Pancreas (tissue), 10 donors: ENCODE data around the gene WDTC1. TPM values are rescaled to one million over a fixed set of nuclear protein-coding genes. Genes with fewer than 3 reads are reported as not detected.

Experiments used
- ATAC-seq, 4 donors: fragments of 200-7000 bp; cut with Tn5 transposase; one replicate each; pipeline versions ENCODE4 v1.8.0 to v1.9.1; 2020; ENCODE audit warnings: mild to moderate bottlenecking in 4 of 4, moderate library complexity in 4 of 4
- DNase-seq, 6 donors: peaks; one replicate each; pipeline ENCODE4 v3.0.0-alpha.2; 2020
- FAIRE-seq: peaks from 2 replicates; lab custom pipeline; 2012; peaks lifted over from hg19 to GRCh38; lab: Jason Lieb, UNC
- H3K27ac ChIP-seq, 4 donors: fragments of 200-600 bp; sonication (generic); 1 replicate in 3 of 4; 2 replicates in 1 of 4; pipeline versions ENCODE4 v1.5.0 to v1.8.0; 2020
- H3K27me3 ChIP-seq, 4 donors: fragments of 200-600 bp; one replicate each; pipeline ENCODE4 v1.8.0; 2021
- H3K36me3 ChIP-seq, 3 donors: fragments of 200-600 bp; sonication (generic) in 1 of 3; one replicate each; pipeline versions ENCODE4 v1.5.0 to v1.8.0; 2020 to 2021
- H3K4me1 ChIP-seq, 3 donors: fragments of 200-600 bp; one replicate each; pipeline ENCODE4 v1.8.0; 2021
- H3K4me3 ChIP-seq, 4 donors: fragments of 200-600 bp; sonication (generic) in 2 of 4; one replicate each; pipeline versions ENCODE4 v1.5.0 to v1.8.0; 2020 to 2021
- H3K9me3 ChIP-seq, 4 donors: fragments of 200-600 bp; one replicate each; pipeline ENCODE4 v1.8.0; 2021
- CTCF ChIP-seq, 4 donors: fragments of 200-600 bp; sonication (generic) in 3 of 4; IDR thresholded peaks; one replicate each; pipeline versions ENCODE4 v1.5.0 to v1.8.0; 2021; ENCODE audit warnings: antibody characterized with exemption in 4 of 4
- WGBS, 2 donors: extraction: QIAGEN DNeasy Blood & Tissue Kit; methylation state at CpG; one replicate each; pipeline ENCODE4 v1.1.7; 2013; 5-methylcytosine and 5-hydroxymethylcytosine counted together
- intact Hi-C, 3 donors: fragments of 100-400 bp; cut with DNase I; formaldehyde crosslinking; loops; one replicate each; pipeline versions ENCODE4 v1.11.1 to v1.14.2; 2022
- polyA plus RNA-seq, 2 donors: library from polyadenylated mRNA; stranded (reverse); fragments of 200-250 nt; gene quantifications; one replicate each; pipeline ENCODE4 v1.2.3, GENCODE V29; 2013
- total RNA-seq, 6 donors: library from RNA; stranded (reverse); fragmentation: NEBNext Ultra II Directional in 4 of 6; extraction: Animal tissue kit (Norgen Biotek cat#: 25700) in 4 of 6; gene quantifications; one replicate each; pipeline versions ENCODE4 v1.2.1 to v1.2.4, GENCODE V29; 2021 to 2023
- donor health status: healthy with polysubstance abuse.
- donor health status: DM: no; HTN: no; CAD: no; lungs with moderate emphysema.
- donor health status: DM: no; HTN: no; CAD: no.
- donor health status: control.
- donor health status: control.
- donor health status: Bipolar disorder and iron deficiency.
- donor health status: DM: yes; HTN: yes; CAD: no.
- donor health status: DM: no; HTN: no; CAD: no.
- donor health status: DM: no; HTN: no; CAD: no.
- donor health status: DM: yes; HTN: yes; CAD: no.

WDTC1 gene
- total and polyA plus RNA-seq, 8 donors: 12.2 to 33.2 (median 18.2) TPM

- DNase-seq: no peak
- TF ChIP-seq CTCF (IDR thresholded peaks at IDR 0.05): no peak
- H3K36me3 ChIP-seq: peaks cover 0 to 8% (median 0%) of the 10 kb centered on the region in 3 donors
- no peaks in the 10 kb centered on the region for H3K9me3 ChIP-seq
- no peak overlapping the region for H3K4me3 ChIP-seq
- no peak for FAIRE-seq
- no peak for ATAC-seq
- H3K27ac ChIP-seq: no peak overlapping the region
- H3K4me1 ChIP-seq: no peaks in the 10 kb centered on the region
- no peaks in the 10 kb centered on the region for H3K27me3 ChIP-seq
- intact Hi-C loops: loop anchor here in 1 of 3 donors (10.0 kb wide), 1 partner anchor 91 kb away; the partner anchor contains the start of gene GPR3
- WGBS, 2 donors: 91 to 94% methylated on average over 15 of the region's 15 CpGs
Observed at GRCh38 chr1:27303509-27303908, 69.1 kb downstream of the WDTC1 start.

- no peak for ATAC-seq
- no peaks in the 10 kb centered on the region for H3K27me3 ChIP-seq
- H3K36me3 ChIP-seq: no peaks in the 10 kb centered on the region
- 87 to 93% methylated on average over 11 of the region's 11 CpGs for WGBS, 2 donors
- intact Hi-C loops: loop anchor here in 1 of 3 donors (10.0 kb wide), 1 partner anchor 89 kb away; the partner anchor contains the start of gene GPR3
- no peaks in the 10 kb centered on the region for H3K4me1 ChIP-seq
- no peak overlapping the region for H3K27ac ChIP-seq
- H3K4me3 ChIP-seq: no peak overlapping the region
- DNase-seq: no peak
- FAIRE-seq: no peak
- no peaks in the 10 kb centered on the region for H3K9me3 ChIP-seq
- no peak for TF ChIP-seq CTCF (IDR thresholded peaks at IDR 0.05)
Observed at GRCh38 chr1:27306071-27306470, 71.6 kb downstream of the WDTC1 start.

- 87 to 89% methylated on average over 11 of the region's 11 CpGs for WGBS, 2 donors
- H3K4me3 ChIP-seq: no peak overlapping the region
- no peak overlapping the region for H3K27ac ChIP-seq
- intact Hi-C loops: loop anchor here in 1 of 3 donors (10.0 kb wide), 1 partner anchor 88 kb away; the partner anchor contains the start of gene GPR3
- H3K9me3 ChIP-seq: no peaks in the 10 kb centered on the region
- no peak for TF ChIP-seq CTCF (IDR thresholded peaks at IDR 0.05)
- H3K27me3 ChIP-seq: no peaks in the 10 kb centered on the region
- FAIRE-seq (no peak), DNase-seq (no peak), ATAC-seq (no peak)
- H3K4me1 ChIP-seq: no peaks in the 10 kb centered on the region
- H3K36me3 ChIP-seq: no peaks in the 10 kb centered on the region
Observed at GRCh38 chr1:27306892-27307761, 72.7 kb downstream of the WDTC1 start.

- H3K36me3 ChIP-seq: no peaks in the 10 kb centered on the region
- 92 to 93% methylated on average over 6 of the region's 6 CpGs for WGBS, 2 donors
- no peaks in the 10 kb centered on the region for H3K4me1 ChIP-seq
- no peak for FAIRE-seq
- no peaks in the 10 kb centered on the region for H3K27me3 ChIP-seq
- ATAC-seq: no peak
- TF ChIP-seq CTCF (IDR thresholded peaks at IDR 0.05): no peak
- H3K9me3 ChIP-seq: no peaks in the 10 kb centered on the region
- no peak overlapping the region for H3K27ac ChIP-seq
- intact Hi-C loops: loop anchor here in 1 of 3 donors (10.0 kb wide), 1 partner anchor 87 kb away; the partner anchor contains the start of gene GPR3
- H3K4me3 ChIP-seq: no peak overlapping the region
- DNase-seq: no peak
Observed at GRCh38 chr1:27307874-27308598, 73.6 kb downstream of the WDTC1 start.
